Body of pancreas (tissue), 4 donors: Measurements from ENCODE around the gene SPOCK1. TPM values are rescaled to one million over a fixed set of nuclear protein-coding genes. Genes with fewer than 3 reads are reported as not detected.

Source experiments
- ATAC-seq: fragments of 150-250 bp; one replicate; pipeline ENCODE4 v1.9.1; 2016
- DNase-seq, 4 donors: peaks; one replicate each; pipeline ENCODE4 v3.0.0-alpha.2; 2019
- H3K27ac ChIP-seq, 4 donors: fragments of 200-600 bp; sonication (generic); 1 replicate in 3 of 4; 2 replicates in 1 of 4; pipeline versions ENCODE4 v1.5.1 to v1.6.1; 2016 to 2019; ENCODE audit warnings: mild to moderate bottlenecking in 1 of 4, mixed read lengths in 1 of 4, moderate library complexity in 1 of 4
- H3K27me3 ChIP-seq, 2 donors: fragments of 200-600 bp; sonication (generic); one replicate each; pipeline ENCODE4 v1.6.0; 2016; ENCODE audit warnings: mild to moderate bottlenecking in 1 of 2
- H3K36me3 ChIP-seq, 2 donors: fragments of 200-600 bp; sonication (generic); replicated peaks in 1 of 2; 2 replicates each; pipeline ENCODE4 v1.5.1; 2016; ENCODE audit warnings: low read depth in 2 of 2; ENCODE audit not compliant: insufficient read depth in 1 of 2
- H3K4me1 ChIP-seq: fragments of 200-600 bp; sonication (generic); one replicate; pipeline ENCODE4 v1.6.0; 2016
- H3K4me3 ChIP-seq, 2 donors: fragments of 200-600 bp; sonication (generic); 1 replicate in 1 of 2; 2 replicates in 1 of 2; pipeline ENCODE4 v1.5.1; 2016 to 2019
- H3K9me3 ChIP-seq, 3 donors: fragments of 200-600 bp; sonication (generic); 1 replicate in 2 of 3; 2 replicates in 1 of 3; pipeline ENCODE4 v1.5.1; 2016
- CTCF ChIP-seq, 7 experiments: fragments of 450-650 bp in 4 of 7; fragments of 200-600 bp in 3 of 7; sonication (generic) in 3 of 7; IDR thresholded peaks; one replicate each; pipeline ENCODE4 v1.5.1; 2016 to 2019; ENCODE audit warnings: antibody characterized with exemption in 7 of 7
- POLR2A ChIP-seq, 3 donors: fragments of 450-650 bp; IDR thresholded peaks; one replicate each; pipeline ENCODE4 v1.6.1; 2016; ENCODE audit warnings: antibody characterized with exemption in 3 of 3, mild to moderate bottlenecking in 2 of 3
- WGBS, 2 donors: methylation state at CpG; one replicate each; pipeline ENCODE4 v1.1.5; 2017; 5-methylcytosine and 5-hydroxymethylcytosine counted together
- intact Hi-C: fragments of 100-400 bp; cut with DNase I; formaldehyde crosslinking; loops from one replicate; pipeline ENCODE4 v1.15.1; 2023
- total RNA-seq, 2 donors: library from RNA; depleted of rRNA; stranded (reverse); fragments of >200 nt; gene quantifications; one replicate each; pipeline ENCODE4 v1.1.0, GENCODE V29; 2016

SPOCK1 gene
- total RNA-seq, 2 donors from 2014 or later, result 22.4 to 30.6 TPM

DNA sequence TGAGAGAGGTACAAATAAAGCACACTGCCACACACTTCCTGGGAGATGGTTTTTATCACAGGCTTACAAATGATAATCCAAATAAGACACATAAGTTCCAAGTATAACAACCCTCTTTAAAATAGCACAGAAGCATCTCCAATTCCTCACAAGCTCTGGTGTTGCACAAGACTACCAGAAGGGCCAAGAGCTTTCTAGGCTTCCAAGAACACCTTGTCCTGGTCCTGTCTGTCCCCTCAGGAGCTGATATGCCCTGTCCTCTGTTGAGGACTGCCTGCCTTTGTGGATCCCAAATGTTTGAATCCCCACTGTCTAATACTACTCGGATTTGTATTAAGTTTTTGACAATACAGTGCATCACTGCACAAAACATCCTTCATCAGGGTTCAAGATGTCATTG, 110.1 kb downstream of the SPOCK1 start:
- Histone ChIP-seq H3K36me3 (no peaks in the 10 kb centered on the region), H3K27me3 (no peaks in the 10 kb centered on the region), H3K4me3 (no peak overlapping the region), H3K4me1 (no peaks in the 10 kb centered on the region), H3K27ac (no peak overlapping the region), H3K9me3 (no peaks in the 10 kb centered on the region)
- DNase-seq (no peak), ATAC-seq (no peak)
- 50 to 61% methylated on average over 1 of the region's 1 CpG for WGBS, 2 donors
- TF ChIP-seq POLR2A (IDR thresholded peaks at IDR 0.05), result no peak
- no peak for TF ChIP-seq CTCF (IDR thresholded peaks at IDR 0.05)
- intact Hi-C loops, result no loop called here

DNA sequence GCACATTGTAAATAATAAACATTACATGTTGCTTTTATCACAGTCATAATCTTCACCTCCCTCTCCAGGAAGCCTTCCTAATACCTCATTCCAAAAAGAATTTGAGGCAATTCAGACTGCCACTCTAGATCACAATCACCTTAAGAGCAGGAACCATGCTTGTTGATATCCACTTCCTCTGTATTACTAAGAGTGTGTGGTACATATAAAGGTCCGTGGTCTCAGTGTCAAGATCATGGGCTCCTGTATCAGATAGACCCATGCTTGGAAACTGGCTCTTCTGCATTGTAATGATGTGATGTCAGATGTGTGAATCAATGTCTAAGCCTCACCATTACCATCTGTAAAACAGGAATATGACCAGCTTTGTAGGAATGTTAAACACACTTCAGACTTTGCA, 114.1 kb downstream of the SPOCK1 start:
- ATAC-seq (no peak), DNase-seq (no peak)
- H3K9me3 ChIP-seq, result no peaks in the 10 kb centered on the region
- H3K4me3 ChIP-seq, result no peak overlapping the region
- intact Hi-C loops, result no loop called here
- no peaks in the 10 kb centered on the region for H3K27me3 ChIP-seq
- no peak overlapping the region for H3K27ac ChIP-seq
- 62 to 83% methylated on average over 1 of the region's 1 CpG for WGBS, 2 donors
- TF ChIP-seq CTCF (IDR thresholded peaks at IDR 0.05) (no peak), POLR2A (IDR thresholded peaks at IDR 0.05) (no peak)
- no peaks in the 10 kb centered on the region for H3K36me3 ChIP-seq
- H3K4me1 ChIP-seq, result no peaks in the 10 kb centered on the region

DNA sequence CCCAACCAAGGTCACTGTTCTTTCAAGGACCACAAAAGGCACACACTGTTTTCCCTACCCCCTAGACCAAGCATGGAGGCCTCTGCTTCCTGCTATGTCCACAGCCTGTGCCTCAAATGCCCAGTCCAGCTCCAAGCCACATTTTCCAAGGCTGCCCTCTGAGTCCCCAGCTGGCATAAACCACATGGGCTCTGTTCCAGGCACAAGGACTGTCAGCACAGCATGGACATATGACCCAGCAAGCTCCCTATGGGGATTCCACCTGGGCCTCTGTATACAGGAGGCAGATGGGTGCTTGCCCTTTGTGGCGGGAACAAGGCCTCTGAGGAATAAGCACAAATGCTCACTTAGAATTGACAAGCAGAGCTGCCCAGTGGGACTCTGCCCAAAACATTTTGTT, 115.2 kb downstream of the SPOCK1 start:
- no peak for TF ChIP-seq POLR2A (IDR thresholded peaks at IDR 0.05)
- TF ChIP-seq CTCF (IDR thresholded peaks at IDR 0.05), result no peak
- H3K4me1 ChIP-seq, result no peaks in the 10 kb centered on the region
- ATAC-seq (no peak), DNase-seq (no peak)
- intact Hi-C loops, result no loop called here
- no peaks in the 10 kb centered on the region for H3K9me3 ChIP-seq
- WGBS, 2 donors, result 95% methylated on average over 1 of the region's 1 CpG; no CpG with 5 or more reads in 1 of the 2 donors
- no peaks in the 10 kb centered on the region for H3K36me3 ChIP-seq
- H3K27ac ChIP-seq, result no peak overlapping the region
- no peaks in the 10 kb centered on the region for H3K27me3 ChIP-seq
- no peak overlapping the region for H3K4me3 ChIP-seq

DNA sequence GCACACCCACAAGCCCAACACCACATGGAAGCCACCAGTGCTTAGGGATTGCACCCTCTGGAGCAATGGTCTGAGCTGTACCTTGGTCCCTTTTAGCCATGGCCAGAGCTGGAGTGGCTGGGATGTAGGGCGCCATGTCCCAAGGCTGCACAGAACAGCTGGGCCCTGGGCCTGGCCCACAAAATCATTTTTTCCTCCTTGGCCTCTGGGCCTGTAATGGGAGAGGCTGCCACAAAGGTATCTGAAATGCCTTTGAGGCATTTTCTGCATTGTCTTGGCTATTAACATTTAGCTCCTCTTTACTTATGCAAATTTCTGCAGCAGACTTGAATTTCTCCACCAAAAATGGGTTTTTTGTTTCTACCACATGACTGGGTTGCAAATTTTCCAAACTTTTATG, 117.6 kb downstream of the SPOCK1 start:
- H3K4me3 ChIP-seq, result no peak overlapping the region
- 91% methylated on average over 1 of the region's 1 CpG; no CpG with 5 or more reads in 1 of the 2 donors for WGBS, 2 donors
- no peak for ATAC-seq
- no peaks in the 10 kb centered on the region for H3K4me1 ChIP-seq
- no peaks in the 10 kb centered on the region for H3K9me3 ChIP-seq
- no peaks in the 10 kb centered on the region for H3K36me3 ChIP-seq
- TF ChIP-seq CTCF (IDR thresholded peaks at IDR 0.05), result no peak
- no peak for TF ChIP-seq POLR2A (IDR thresholded peaks at IDR 0.05)
- H3K27ac ChIP-seq, result no peak overlapping the region
- DNase-seq, result no peak
- intact Hi-C loops, result no loop called here
- no peaks in the 10 kb centered on the region for H3K27me3 ChIP-seq

DNA sequence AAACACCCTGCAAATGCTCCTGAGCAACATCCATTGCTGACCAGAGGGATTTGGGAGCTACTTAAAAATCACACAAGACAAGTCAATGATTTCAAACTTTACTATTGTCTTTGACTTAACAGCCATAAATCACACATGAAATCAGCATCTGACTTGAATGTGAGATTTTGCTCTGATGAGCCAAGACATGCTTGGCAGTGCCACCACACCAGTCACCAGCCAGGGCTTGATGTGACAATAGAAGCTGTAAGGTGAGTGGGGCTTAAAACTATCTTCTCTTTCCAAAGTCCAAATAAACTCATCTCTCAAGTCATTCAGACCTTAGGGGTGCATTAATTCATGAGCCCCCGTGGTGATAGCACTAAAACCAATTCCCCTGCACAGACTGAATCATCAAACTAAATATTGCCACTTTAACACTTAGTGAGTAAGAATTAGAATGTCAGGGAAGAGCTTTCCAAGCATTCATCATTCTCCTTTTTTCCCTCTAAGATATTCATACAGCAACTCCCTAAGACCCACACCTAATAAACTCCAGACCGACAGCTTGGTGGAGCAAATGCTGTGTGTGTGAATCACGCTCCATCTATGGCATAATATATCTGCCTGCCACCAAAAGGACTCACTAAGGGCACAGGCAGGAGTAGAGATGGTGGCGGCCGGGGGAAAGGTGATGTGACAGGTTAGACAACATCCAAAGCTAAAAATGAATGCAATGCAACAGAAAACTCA, 119.4 kb downstream of the SPOCK1 start:
- Histone ChIP-seq H3K4me3 (no peak overlapping the region), H3K27ac (no peak overlapping the region), H3K9me3 (no peaks in the 10 kb centered on the region), H3K4me1 (no peaks in the 10 kb centered on the region), H3K27me3 (no peaks in the 10 kb centered on the region), H3K36me3 (no peaks in the 10 kb centered on the region)
- TF ChIP-seq CTCF (IDR thresholded peaks at IDR 0.05), result no peak
- TF ChIP-seq POLR2A (IDR thresholded peaks at IDR 0.05), result no peak
- 73 to 75% methylated on average over 5 of the region's 5 CpGs for WGBS, 2 donors
- no peak for ATAC-seq
- intact Hi-C loops, result no loop called here
- DNase-seq, result no peak
